ENCODE measurements around the gene KLHL8.
"Not testable (repeated sequence)": the region's sequence is repeated elsewhere in the genome, so short reads cannot be mapped to it uniquely, and the experiment has no call there.

The KLHL8 gene

GRCh38 chr4:87225936-87226335 lies 5.5 kb upstream of the KLHL8 start:
- no peak for DNase-seq (ENCODE audit: low read depth)
- H3K4me3 ChIP-seq (ENCODE audit: control insufficient read depth, low read depth, low read length) = no peak overlapping the region
- no peak for TF ChIP-seq CTCF (conservative IDR thresholded peaks at IDR 0.05; ENCODE audit: control insufficient read depth, insufficient read depth, low read depth, low read length)

GRCh38 chr4:87224141-87224923 lies 3.9 kb upstream of the KLHL8 start:
- DNase-seq (ENCODE audit: low read depth) = no peak
- no peak for TF ChIP-seq CTCF (conservative IDR thresholded peaks at IDR 0.05; ENCODE audit: control insufficient read depth, insufficient read depth, low read depth, low read length)
- no peak overlapping the region for H3K4me3 ChIP-seq (ENCODE audit: control insufficient read depth, low read depth, low read length)

- H3K4me3 ChIP-seq (ENCODE audit: control insufficient read depth, low read depth, low read length) = peak overlapping the region; percentile 78
- TF ChIP-seq CTCF (conservative IDR thresholded peaks at IDR 0.05; ENCODE audit: control insufficient read depth, insufficient read depth, low read depth, low read length) = peak; percentile 24
- peak; percentile 34 for DNase-seq (ENCODE audit: low read depth)
Observed at GRCh38 chr4:87219632-87220093, 755 bp downstream of the KLHL8 start.

GRCh38 chr4:87217235-87217763 lies 3.1 kb downstream of the KLHL8 start:
- not testable (repeated sequence) for DNase-seq (ENCODE audit: low read depth); H3K4me3 ChIP-seq (ENCODE audit: control insufficient read depth, low read depth, low read length)

- no peak for TF ChIP-seq CTCF (conservative IDR thresholded peaks at IDR 0.05; ENCODE audit: control insufficient read depth, insufficient read depth, low read depth, low read length)
- no peak for DNase-seq (ENCODE audit: low read depth)
- H3K4me3 ChIP-seq (ENCODE audit: control insufficient read depth, low read depth, low read length) = no peak overlapping the region
Observed at GRCh38 chr4:87216469-87216868, 3.9 kb downstream of the KLHL8 start.

- TF ChIP-seq CTCF (conservative IDR thresholded peaks at IDR 0.05; ENCODE audit: control insufficient read depth, insufficient read depth, low read depth, low read length) = no peak
- peak; percentile 48 for DNase-seq (ENCODE audit: low read depth)
- no peak overlapping the region for H3K4me3 ChIP-seq (ENCODE audit: control insufficient read depth, low read depth, low read length)
Observed at GRCh38 chr4:87213421-87214075, 6.9 kb downstream of the KLHL8 start.
